VCaP (cell line): Measurements from ENCODE around the gene TULP1.
A peak's percentile ranks its signal among the peaks of the same experiment; 100 is the strongest.

ENCODE experiments used
- H3K27ac ChIP-seq: fragments of 450-650 bp; 2 replicates; pipeline ENCODE4 v1.5.1; 2017
- CTCF ChIP-seq: fragments of 450-650 bp; conservative IDR thresholded peaks from 2 replicates; pipeline ENCODE4 v1.5.1; 2017; ENCODE audit warnings: mild to moderate bottlenecking, moderate library complexity

TULP1 gene

GRCh38 chr6:35501784-35502183 lies 10.9 kb downstream of the TULP1 start:
- TF ChIP-seq CTCF, result no peak
- no peak overlapping the region for H3K27ac ChIP-seq

GRCh38 chr6:35500782-35501181 lies 11.9 kb downstream of the TULP1 start:
- no peak overlapping the region for H3K27ac ChIP-seq
- no peak for TF ChIP-seq CTCF

- no peak for TF ChIP-seq CTCF
- no peak overlapping the region for H3K27ac ChIP-seq
Observed at GRCh38 chr6:35499372-35499771, 13.3 kb downstream of the TULP1 start.

- H3K27ac ChIP-seq, result no peak overlapping the region
- TF ChIP-seq CTCF, result no peak
Observed at GRCh38 chr6:35498422-35499067, 14.2 kb downstream of the TULP1 start.

- H3K27ac ChIP-seq, result peak overlapping the region; percentile 86
- no peak for TF ChIP-seq CTCF
Observed at GRCh38 chr6:35497571-35498421, 14.9 kb downstream of the TULP1 start.

GRCh38 chr6:35496841-35497570 lies 15.7 kb downstream of the TULP1 start, which contains the start of gene TEAD3:
Gene TEAD3 (minus strand): TSS chr6:35497079.
- peak; percentile 30 for TF ChIP-seq CTCF
- peak within 1 kb of the TSS; percentile 86 for H3K27ac ChIP-seq
